GM12874 (cell line): ENCODE measurements around the gene PRPF19.

Experiments
- CTCF ChIP-seq: IDR thresholded peaks from 2 replicates; pipeline ENCODE4 v1.5.1; 2011; ENCODE audit warnings: low read depth, mild to moderate bottlenecking, control low read depth, low read length, moderate library complexity; ENCODE audit not compliant: insufficient read depth

PRPF19 gene

DNA sequence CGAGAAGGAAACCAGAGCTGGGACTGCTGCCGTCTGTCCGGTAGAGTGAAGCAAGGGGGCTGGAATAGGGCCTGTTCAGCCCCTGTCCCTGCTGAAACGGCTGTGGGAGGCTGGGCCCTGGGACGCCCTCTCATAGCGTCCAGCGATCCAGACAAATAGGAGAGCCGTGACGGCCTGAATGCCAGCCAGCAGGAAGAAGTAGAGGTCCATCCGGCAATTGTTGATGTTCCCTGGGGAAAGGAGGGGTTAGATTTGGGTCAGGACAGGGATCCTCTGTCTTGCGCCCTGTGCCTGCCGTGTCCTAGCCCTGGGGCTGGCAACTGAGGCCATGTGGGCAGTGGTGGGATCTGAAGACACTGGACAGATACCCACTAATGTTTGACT, 30.8 kb upstream of the PRPF19 start:
- TF ChIP-seq CTCF: no peak

DNA sequence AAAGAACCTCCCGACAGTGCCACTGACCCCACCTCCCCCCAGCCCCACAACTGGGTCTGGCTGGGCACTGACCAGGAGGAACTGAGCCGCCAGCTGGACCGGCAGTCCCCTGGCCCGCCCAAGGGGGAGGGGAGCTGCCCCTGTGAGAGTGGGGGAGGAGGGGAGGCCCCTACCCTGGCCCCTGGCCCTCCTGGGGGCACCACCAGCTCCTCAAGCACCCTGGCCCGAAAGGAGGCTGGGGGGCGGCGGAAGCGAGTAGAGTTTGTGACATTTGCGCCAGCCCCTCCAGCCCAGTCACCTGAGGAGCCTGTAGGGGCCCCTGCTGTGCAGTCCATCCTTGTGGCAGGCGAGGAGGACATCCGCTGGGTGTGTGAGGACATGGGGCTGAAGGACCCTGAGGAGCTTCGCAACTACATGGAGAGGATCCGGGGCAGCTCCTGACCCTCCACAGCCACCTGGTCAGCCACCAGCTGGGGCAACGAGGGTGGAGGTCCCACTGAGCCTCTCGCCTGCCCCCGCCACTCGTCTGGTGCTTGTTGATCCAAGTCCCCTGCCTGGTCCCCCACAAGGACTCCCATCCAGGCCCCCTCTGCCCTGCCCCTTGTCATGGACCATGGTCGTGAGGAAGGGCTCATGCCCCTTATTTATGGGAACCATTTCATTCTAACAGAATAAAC, 30.2 kb upstream of the PRPF19 start:
- no peak for TF ChIP-seq CTCF

- TF ChIP-seq CTCF: no peak
Observed at GRCh38 chr11:60935676-60936442, 29.5 kb upstream of the PRPF19 start.

DNA sequence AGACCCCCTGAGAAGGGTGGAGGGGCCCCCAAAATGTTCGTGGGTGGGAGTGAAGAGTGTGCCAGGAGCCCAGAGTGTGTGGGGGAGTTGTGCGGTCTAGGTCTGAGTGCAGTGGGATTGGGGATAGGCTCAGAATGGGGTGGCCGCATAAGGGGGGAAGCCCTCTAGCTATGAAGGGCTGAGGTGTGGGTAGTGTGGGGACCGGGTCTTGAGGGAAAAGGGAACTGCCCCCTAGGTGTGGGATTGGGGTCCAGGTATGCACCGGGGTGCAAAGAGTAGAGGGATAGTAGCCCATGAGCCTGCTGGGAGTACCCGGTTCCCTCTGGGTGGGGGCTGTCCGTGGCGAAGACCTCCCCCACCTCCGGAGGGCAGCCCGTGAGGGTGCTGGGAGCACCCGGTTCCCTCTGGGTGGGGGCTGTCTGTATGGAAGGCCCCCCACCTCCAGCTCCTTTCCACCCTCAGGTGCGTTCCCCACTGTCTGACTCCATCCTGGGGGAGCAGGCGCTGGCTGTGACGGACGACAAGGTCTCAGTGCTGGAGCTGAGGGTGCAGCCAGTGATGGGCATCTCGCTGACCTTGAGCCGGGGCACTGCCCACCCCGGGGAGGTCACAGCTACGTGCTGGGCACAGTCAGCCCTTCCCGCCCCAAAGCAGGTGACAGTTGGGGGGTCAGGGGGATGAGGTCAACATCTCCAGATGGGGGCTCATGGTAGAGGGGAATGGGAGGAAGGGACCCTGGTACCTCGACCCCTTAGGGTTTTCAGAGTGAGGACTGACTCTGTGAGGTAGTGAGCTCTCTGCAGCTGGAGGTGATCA, 28.6 kb upstream of the PRPF19 start:
- TF ChIP-seq CTCF: no peak

DNA sequence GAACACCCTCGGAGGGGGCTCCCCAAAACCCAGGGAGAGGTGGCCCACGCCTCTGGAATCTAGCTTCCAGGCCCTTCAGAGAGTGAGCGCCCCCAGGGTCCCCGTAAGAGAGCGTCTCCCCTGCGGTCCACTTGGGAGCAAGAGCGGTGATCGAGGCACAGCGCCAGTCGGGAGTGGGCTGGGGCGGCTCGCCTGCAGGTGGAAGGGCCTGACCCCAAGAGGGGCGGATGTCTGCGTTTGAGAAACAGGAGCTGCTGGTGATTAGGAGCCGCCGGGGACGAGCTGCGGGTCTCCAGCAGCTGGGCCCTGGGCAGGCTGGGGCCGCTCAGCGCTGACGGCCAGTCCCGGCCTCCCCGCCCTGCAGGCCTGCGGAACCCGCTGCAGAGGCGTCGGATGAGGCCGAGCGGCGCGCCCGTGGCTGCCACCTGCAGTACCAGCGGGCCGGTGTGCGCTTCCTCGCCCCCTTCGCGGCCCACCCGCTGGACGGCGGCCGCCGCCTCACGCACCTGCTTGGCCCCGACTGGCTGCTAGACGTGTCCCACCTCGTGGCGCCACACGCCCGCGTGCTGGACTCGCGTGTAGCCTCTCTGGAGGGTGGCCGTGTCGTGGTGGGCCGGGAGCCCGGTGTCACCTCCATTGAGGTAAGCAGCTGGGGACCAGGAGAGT, 27.9 kb upstream of the PRPF19 start:
- no peak for TF ChIP-seq CTCF

DNA sequence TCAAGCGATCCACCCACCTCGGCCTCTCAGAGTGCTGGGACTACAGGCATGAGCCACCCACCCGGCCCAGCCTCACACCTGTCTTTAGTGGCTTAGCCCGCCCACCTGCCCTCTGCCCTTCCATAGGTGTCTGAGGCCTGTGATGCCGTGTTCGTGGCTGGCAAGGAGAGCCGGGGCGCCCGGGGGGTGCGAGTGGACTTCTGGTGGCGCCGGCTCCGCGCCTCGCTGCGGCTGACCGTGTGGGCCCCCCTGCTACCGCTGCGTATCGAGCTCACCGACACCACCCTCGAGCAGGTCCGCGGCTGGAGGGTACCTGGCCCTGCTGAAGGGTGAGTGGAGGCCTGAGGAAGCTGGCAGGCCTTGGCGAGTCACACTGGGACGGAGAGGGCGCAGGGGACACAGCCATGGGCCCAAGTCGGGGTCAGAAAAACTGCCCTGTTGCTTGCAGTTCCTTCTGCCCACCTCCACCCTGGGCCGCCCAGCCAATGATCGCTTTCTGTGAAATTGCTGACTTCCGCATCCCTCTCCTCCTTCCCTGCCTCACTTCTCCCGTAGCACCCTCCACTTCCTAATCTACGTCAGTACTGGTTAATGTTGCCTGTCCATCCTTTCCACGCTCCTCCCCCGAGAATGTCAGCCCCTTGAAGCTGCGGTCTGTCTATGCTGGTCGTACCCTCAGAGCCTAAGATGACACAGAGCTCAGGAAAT, 27.2 kb upstream of the PRPF19 start:
- no peak for TF ChIP-seq CTCF
